NCI-H526 treated with DMSO at 0.1 percent for 48 hours (cell line): ENCODE measurements around the gene DBN1.
A peak's percentile ranks its signal among the peaks of the same experiment; 100 is the strongest.

Experiments
- DNase-seq: peaks from one replicate; lab custom pipeline; 2025; lab: John Stamatoyannopoulos, UW

The DBN1 gene

GRCh38 chr5:177504086-177505056 lies 30.9 kb upstream of the DBN1 start:
- DNase-seq: no peak

GRCh38 chr5:177503351-177504085 lies 30.1 kb upstream of the DBN1 start:
- no peak for DNase-seq

GRCh38 chr5:177502886-177503285 lies 29.5 kb upstream of the DBN1 start:
- DNase-seq: no peak

GRCh38 chr5:177501874-177502678 lies 28.6 kb upstream of the DBN1 start:
- DNase-seq: no peak

- DNase-seq: peak; percentile 46
Observed at GRCh38 chr5:177500685-177501522, 27.5 kb upstream of the DBN1 start.

- DNase-seq: no peak
Observed at GRCh38 chr5:177499842-177500241, 26.4 kb upstream of the DBN1 start.

GRCh38 chr5:177498013-177498787 lies 24.8 kb upstream of the DBN1 start:
- DNase-seq: no peak

- DNase-seq: peak; percentile 87
Observed at GRCh38 chr5:177497292-177498012, 24.0 kb upstream of the DBN1 start, which contains the start of gene PDLIM7. Gene PDLIM7 (minus strand): TSS chr5:177497604. CDS start chr5:177496512, 1,092 bp downstream.

GRCh38 chr5:177496727-177497291 lies 23.4 kb upstream of the DBN1 start:
- peak; percentile 29 for DNase-seq

GRCh38 chr5:177496070-177496726 lies 22.8 kb upstream of the DBN1 start:
- DNase-seq: no peak

GRCh38 chr5:177495243-177496060 lies 22.0 kb upstream of the DBN1 start:
- no peak for DNase-seq

- no peak for DNase-seq
Observed at GRCh38 chr5:177494346-177495195, 21.1 kb upstream of the DBN1 start.

GRCh38 chr5:177493795-177494345 lies 20.4 kb upstream of the DBN1 start:
- DNase-seq: no peak

GRCh38 chr5:177492841-177493240 lies 19.4 kb upstream of the DBN1 start:
- DNase-seq: no peak

GRCh38 chr5:177491983-177492746 lies 18.7 kb upstream of the DBN1 start:
- no peak for DNase-seq

- no peak for DNase-seq
Observed at GRCh38 chr5:177491429-177491945, 18.1 kb upstream of the DBN1 start.
